ENCODE results near the gene PBX4.

DNA sequence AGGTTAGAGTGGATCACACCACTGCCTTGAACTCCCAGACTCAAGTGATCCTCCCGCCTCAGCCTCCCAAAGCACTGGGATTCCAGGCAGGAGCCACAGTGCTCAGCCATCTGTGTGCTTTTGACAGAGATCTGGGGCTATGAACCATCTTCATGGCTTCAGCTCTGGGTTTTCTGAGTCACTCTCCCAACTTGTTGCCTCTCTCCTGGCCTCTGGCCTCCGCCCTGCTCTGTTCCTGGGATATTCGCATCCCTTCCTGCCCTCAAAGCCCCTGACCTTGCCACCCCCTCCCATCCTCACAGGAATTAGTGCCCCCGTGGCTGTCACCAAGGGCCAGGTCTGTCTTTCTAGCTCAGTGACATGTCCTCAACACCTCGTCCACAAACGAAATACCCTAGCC is 30.7 kb upstream of the PBX4 start:
- TF ChIP-seq EZH2phosphoT487 (IDR thresholded peaks at IDR 0.05; ENCODE audit: low read depth, severe bottlenecking, unreplicated experiment) (no peak), CTCF (IDR thresholded peaks at IDR 0.05; ENCODE audit: poor library complexity) (no peak)

All from hepatocyte (in vitro differentiated cells).